Endothelial cell of umbilical vein (primary cell): ENCODE data around the gene PAK5. TPM values are rescaled to one million over a fixed set of nuclear protein-coding genes. Genes with fewer than 3 reads are reported as not detected.

Experiments used
- BruUV-seq: library from RNA; stranded (reverse); fragments of 400-500 nt; replicated peaks from 2 replicates; lab custom pipeline; 2021; lab: Mats Ljungman, UMichigan
- CTCF ChIA-PET: fragments of 300-600, 350-600 bp; sonication (Branson Sonifier 250); formaldehyde crosslinking; loops from one replicate; lab custom pipeline; 2021; ENCODE audit warnings: antibody characterized with exemption, inconsistent platforms; lab: Charles Lee
- POLR2A ChIA-PET: fragments of 300-600, 350-600 bp; sonication (Branson Sonifier 250); formaldehyde crosslinking; loops from one replicate; lab custom pipeline; 2021; ENCODE audit warnings: antibody characterized with exemption, inconsistent platforms; lab: Charles Lee
- DNase-seq: peaks from one replicate; pipeline ENCODE4 v3.0.0-alpha.2; 2011; ENCODE audit warnings: low read depth, low spot score
- FAIRE-seq: peaks from 2 replicates; lab custom pipeline; 2011; peaks lifted over from hg19 to GRCh38; lab: Jason Lieb, UNC
- H2AFZ ChIP-seq: 2 replicates; pipeline ENCODE4 v1.6.0; 2012; ENCODE audit warnings: low read depth, low read length, control low read depth, inconsistent platforms
- H3K27ac ChIP-seq: 2 replicates; pipeline ENCODE4 v1.5.1; 2011; ENCODE audit warnings: low read depth, mild to moderate bottlenecking, control low read depth, low read length, moderate library complexity; ENCODE audit not compliant: insufficient read depth
- H3K27me3 ChIP-seq, 2 experiments: 2 replicates each; pipeline versions ENCODE4 v1.6.0 to v1.6.1; 2011; ENCODE audit warnings: low read length in 2 of 2, mixed read lengths in 1 of 2; ENCODE audit not compliant: control insufficient read depth in 2 of 2, insufficient read depth in 2 of 2
- H3K36me3 ChIP-seq, 2 experiments: 2 replicates in 1 of 2; 3 replicates in 1 of 2; pipeline ENCODE4 v1.5.1; 2011; ENCODE audit warnings: low read length in 2 of 2, mild to moderate bottlenecking in 1 of 2, moderate library complexity in 1 of 2; ENCODE audit not compliant: control insufficient read depth in 2 of 2, insufficient read depth in 2 of 2; ENCODE audit errors: extremely low read depth in 1 of 2
- H3K4me1 ChIP-seq: 3 replicates; pipeline ENCODE4 v1.5.1; 2011; ENCODE audit warnings: mild to moderate bottlenecking, low read length; ENCODE audit not compliant: control insufficient read depth, insufficient read depth; ENCODE audit errors: extremely low read depth
- H3K4me2 ChIP-seq: 2 replicates; pipeline ENCODE4 v1.6.1; 2011; ENCODE audit warnings: low read length, control low read depth, mixed read lengths; ENCODE audit not compliant: insufficient read depth
- H3K4me3 ChIP-seq, 3 experiments: fragments of 200-600 bp in 1 of 3; sonication (generic), shearing (Covaris generic) in 1 of 3; replicated peaks in 1 of 3; 2 replicates each; pipeline ENCODE4 v1.5.1; 2011 to 2016; ENCODE audit warnings: control low read depth in 3 of 3, low read length in 3 of 3, mild to moderate bottlenecking in 2 of 3, inconsistent platforms in 1 of 3, low read depth in 1 of 3, moderate library complexity in 1 of 3; ENCODE audit not compliant: insufficient read depth in 1 of 3
- H3K79me2 ChIP-seq: 2 replicates; pipeline ENCODE4 v1.6.0; 2012; ENCODE audit warnings: low read length, inconsistent platforms; ENCODE audit not compliant: control insufficient read depth, insufficient read depth
- H3K9ac ChIP-seq: replicated peaks from 2 replicates; pipeline ENCODE3; 2011; ENCODE audit warnings: low read length, control low read depth; ENCODE audit not compliant: insufficient read depth; ENCODE audit errors: extremely low read depth
- H3K9me1 ChIP-seq: replicated peaks from 3 replicates; pipeline ENCODE4 v1.6.0; 2011; ENCODE audit warnings: mild to moderate bottlenecking, low read length; ENCODE audit not compliant: control insufficient read depth, insufficient read depth; ENCODE audit errors: extremely low read depth
- H3K9me3 ChIP-seq: replicated peaks from 2 replicates; pipeline ENCODE4 v1.5.1; 2012; ENCODE audit warnings: low read length, inconsistent platforms; ENCODE audit not compliant: control insufficient read depth, insufficient read depth
- H4K20me1 ChIP-seq: replicated peaks from 2 replicates; pipeline ENCODE3; 2011; ENCODE audit warnings: mild to moderate bottlenecking, low read length; ENCODE audit not compliant: control insufficient read depth, insufficient read depth; ENCODE audit errors: extremely low read depth
- CTCF ChIP-seq, 2 donors: IDR thresholded peaks; 1 replicate in 1 of 2; 2 replicates in 1 of 2; pipeline ENCODE4 v1.5.1; 2011; ENCODE audit warnings: low read length in 2 of 2, mild to moderate bottlenecking in 2 of 2, moderate library complexity in 2 of 2, control low read depth in 1 of 2, inconsistent platforms in 1 of 2, low read depth in 1 of 2; ENCODE audit not compliant: insufficient read depth in 1 of 2; ENCODE audit errors: extremely low read depth in 1 of 2
- EZH2 ChIP-seq: IDR thresholded peaks from 2 replicates; pipeline ENCODE4 v1.6.1; 2012; ENCODE audit warnings: borderline replicate concordance, low read depth, mild to moderate bottlenecking, moderate library complexity, low read length, inconsistent platforms; ENCODE audit not compliant: severe bottlenecking
- FOS ChIP-seq: IDR thresholded peaks from 2 replicates; pipeline ENCODE4 v1.6.1; 2011; ENCODE audit warnings: mild to moderate bottlenecking, low read length, moderate library complexity, borderline replicate concordance; ENCODE audit not compliant: insufficient read depth
- GATA2 ChIP-seq: IDR thresholded peaks from 2 replicates; pipeline ENCODE4 v1.7.0; 2011; ENCODE audit warnings: low read depth, mild to moderate bottlenecking, moderate library complexity, mixed read lengths, low read length; ENCODE audit not compliant: insufficient read length, insufficient read depth
- JUN ChIP-seq: IDR thresholded peaks from 2 replicates; pipeline ENCODE4 v1.6.1; 2011; ENCODE audit warnings: borderline replicate concordance, low read depth; ENCODE audit not compliant: insufficient read length, insufficient read depth
- MAX ChIP-seq: IDR thresholded peaks from 2 replicates; pipeline ENCODE4 v1.6.1; 2011; ENCODE audit not compliant: insufficient read depth, insufficient read length
- MYC ChIP-seq: IDR thresholded peaks from one replicate; pipeline ENCODE4 v1.6.1; 2011; ENCODE audit warnings: mild to moderate bottlenecking, low read depth, low read length
- POLR2A ChIP-seq: IDR thresholded peaks from 2 replicates; pipeline ENCODE4 v1.6.1; 2012; ENCODE audit warnings: low read depth, mild to moderate bottlenecking, control low read depth, low read length
- POLR2AphosphoS5 ChIP-seq: IDR thresholded peaks from 2 replicates; pipeline ENCODE4 v1.6.1; 2012; ENCODE audit warnings: low read depth, mild to moderate bottlenecking, control low read depth, low read length, moderate library complexity; ENCODE audit not compliant: insufficient read depth
- dilution Hi-C: fragments of 300-500 bp; cut with MboI; formaldehyde crosslinking; loops from one replicate; pipeline ENCODE4 v1.15.0; 2019; ENCODE audit warnings: low sequenced_read_pairs; ENCODE audit not compliant: extremely low pct_ligation_motif_present
- intact Hi-C: fragments of 100-400 bp; cut with micrococcal nuclease; formaldehyde crosslinking; loops from one replicate; pipeline ENCODE4 v1.10.0; 2022
- polyA plus RNA-seq, 4 experiments: library from polyadenylated mRNA; depleted of rRNA in 3 of 4; stranded (reverse) in 3 of 4; unstranded in 1 of 4; fragments of >200 nt; gene quantifications; 2 replicates each; pipeline versions ENCODE4 v1.2.1 to v1.2.3, GENCODE V29; 2011 to 2012; ENCODE audit warnings: missing spikeins in 1 of 4
- total RNA-seq: library from RNA; stranded (reverse); gene quantifications from 2 replicates; pipeline ENCODE4 v1.2.3, GENCODE V29; 2021

Gene PAK5
- total and polyA plus RNA-seq, 2 donors (not counting 3 experiments of a cell fraction or from before 2014, with no cell fraction given): not detected

DNA sequence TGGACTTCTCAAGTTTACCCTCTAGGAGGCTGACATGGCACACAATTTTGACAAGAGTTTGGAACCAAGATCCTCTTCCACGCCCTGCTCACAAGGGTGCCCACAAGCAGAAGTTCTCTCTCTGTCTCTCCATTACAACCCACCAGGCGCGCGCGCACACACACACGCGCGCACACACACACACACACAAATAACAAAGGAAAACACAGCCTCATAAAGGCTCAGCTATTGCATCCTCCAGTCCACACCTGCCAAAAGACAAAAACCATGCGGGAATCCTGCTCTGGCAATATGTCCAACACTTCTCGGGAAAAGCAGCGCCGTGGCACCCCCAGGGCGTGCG lies 870 bp downstream of the PAK5 start:
- DNase-seq (no peak), FAIRE-seq (no peak)
- H3K9me3 ChIP-seq: no peaks in the 10 kb centered on the region
- H3K4me1 ChIP-seq: no peaks in the 10 kb centered on the region
- H3K36me3 ChIP-seq: no peaks in the 10 kb centered on the region
- POLR2A ChIA-PET: no interaction called here
- BruUV-seq: no TSS peak
- TF ChIP-seq CTCF (IDR thresholded peaks at IDR 0.05; ENCODE audit: extremely low read depth in 1 of 2, insufficient read depth in 1 of 2, low read depth in 1 of 2, low read length in 2 of 2) (no peak), POLR2AphosphoS5 (no peak), EZH2 (no peak), POLR2A (no peak), GATA2 (no peak), MAX (no peak), FOS (no peak), JUN (no peak), MYC (no peak)
- H3K4me2 ChIP-seq: no peak overlapping the region
- H3K9me1 ChIP-seq: no peaks in the 10 kb centered on the region
- H3K4me3 ChIP-seq: no peak overlapping the region
- CTCF ChIA-PET: no interaction called here
- dilution Hi-C loops (no loop called here), intact Hi-C loops (no loop called here)
- no peaks in the 10 kb centered on the region for H3K79me2 ChIP-seq
- no peak overlapping the region for H2AFZ ChIP-seq
- H3K27me3 ChIP-seq: peaks cover 11% of the 10 kb centered on the region in 2 experiments
- no peak overlapping the region for H3K27ac ChIP-seq
- no peaks in the 10 kb centered on the region for H4K20me1 ChIP-seq
- no peak overlapping the region for H3K9ac ChIP-seq
